H1 (cell line): ENCODE data around the gene TSKU.

Experiments
- CHD2 ChIP-seq: IDR thresholded peaks from 2 replicates; pipeline ENCODE4 v1.6.1; 2012; ENCODE audit warnings: low read length, improper control_type of control experiment
- CTCF ChIP-seq, 3 experiments: IDR thresholded peaks; 1 replicate in 2 of 3; 2 replicates in 1 of 3; pipeline versions ENCODE4 v1.5.1 to v1.6.1; 2011; ENCODE audit warnings: low read length in 3 of 3, mild to moderate bottlenecking in 3 of 3, inconsistent platforms in 2 of 3, low read depth in 1 of 3, moderate library complexity in 1 of 3; ENCODE audit not compliant: insufficient read depth in 1 of 3; ENCODE audit errors: control extremely low read depth in 1 of 3
- EZH2 ChIP-seq: fragments of 200-600 bp; sonication (generic); IDR thresholded peaks from 2 replicates; pipeline ENCODE4 v1.7.1; 2012; ENCODE audit warnings: low read depth, mild to moderate bottlenecking, moderate library complexity, low read length, inconsistent platforms; ENCODE audit not compliant: severe bottlenecking
- GABPA ChIP-seq: IDR thresholded peaks from 2 replicates; pipeline ENCODE4 v1.6.1; 2011; ENCODE audit warnings: mild to moderate bottlenecking, low read length, moderate library complexity, borderline replicate concordance; ENCODE audit not compliant: insufficient read depth
- MAFK ChIP-seq: IDR thresholded peaks from 2 replicates; pipeline ENCODE4 v1.6.1; 2012; ENCODE audit warnings: low read depth, mild to moderate bottlenecking, improper control_type of control experiment, low read length
- NRF1 ChIP-seq: IDR thresholded peaks from 2 replicates; pipeline ENCODE4 v1.6.1; 2011; ENCODE audit warnings: mild to moderate bottlenecking, low read depth, low read length, improper control_type of control experiment
- TEAD4 ChIP-seq: IDR thresholded peaks from 2 replicates; pipeline ENCODE4 v1.6.1; 2012; ENCODE audit warnings: low read depth, low read length, inconsistent platforms, mixed read lengths

- no peak for TF ChIP-seq CTCF (IDR thresholded peaks at IDR 0.05; ENCODE audit: control extremely low read depth in 1 of 3, insufficient read depth in 1 of 3, low read depth in 1 of 3, low read length in 3 of 3)
- TF ChIP-seq GABPA: no peak
- TF ChIP-seq TEAD4: no peak
- no peak for TF ChIP-seq CHD2
- TF ChIP-seq MAFK: no peak
- TF ChIP-seq EZH2: no peak
- no peak for TF ChIP-seq NRF1
These were observed 20.9 kb downstream of the TSKU start for GRCh38 chr11:76803811-76804600.
